Stimulated activated CD8-positive, alpha-beta memory T cell treated with anti-CD3 and anti-CD28 coated beads, Interleukin-2, amount 100 ng/mL, for 48 hours (primary cell): ENCODE measurements around the gene GAGE10.

Experiments used
- DNase-seq, 2 donors: peaks; one replicate each; pipeline ENCODE4 v3.0.0-alpha.2; 2020; ENCODE audit warnings: low read depth in 2 of 2

The GAGE10 gene, protein sequence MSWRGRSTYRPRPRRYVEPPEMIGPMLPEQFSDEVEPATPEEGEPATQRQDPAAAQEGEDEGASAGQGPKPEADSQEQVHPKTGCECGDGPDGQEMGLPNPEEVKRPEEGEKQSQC

DNA sequence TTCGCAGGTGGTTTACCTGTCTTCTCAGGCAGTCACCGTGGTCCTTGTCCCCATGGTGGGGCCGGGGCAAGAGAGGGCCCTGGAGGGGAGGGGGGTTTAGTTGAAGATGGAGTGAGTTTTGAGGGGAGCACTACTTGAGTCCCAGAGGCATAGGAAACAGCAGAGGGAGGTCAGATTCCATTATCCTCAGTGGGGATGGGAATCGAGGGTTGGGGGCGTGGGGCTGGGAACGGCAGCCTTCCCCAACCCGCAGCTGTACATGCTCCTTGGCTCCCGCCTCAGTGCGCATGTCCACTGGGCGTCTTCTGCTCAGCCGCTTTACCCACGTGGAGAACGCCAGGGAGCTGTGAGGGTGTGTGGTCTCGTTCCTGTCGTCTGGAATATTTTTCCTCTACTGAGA, at the start of gene GAGE10:
Gene GAGE10 (plus strand): TSS at position 301 of the 400 bp plus-strand sequence. CDS start 1,214 bp downstream, outside the sequence.
- DNase-seq = no peak

DNA sequence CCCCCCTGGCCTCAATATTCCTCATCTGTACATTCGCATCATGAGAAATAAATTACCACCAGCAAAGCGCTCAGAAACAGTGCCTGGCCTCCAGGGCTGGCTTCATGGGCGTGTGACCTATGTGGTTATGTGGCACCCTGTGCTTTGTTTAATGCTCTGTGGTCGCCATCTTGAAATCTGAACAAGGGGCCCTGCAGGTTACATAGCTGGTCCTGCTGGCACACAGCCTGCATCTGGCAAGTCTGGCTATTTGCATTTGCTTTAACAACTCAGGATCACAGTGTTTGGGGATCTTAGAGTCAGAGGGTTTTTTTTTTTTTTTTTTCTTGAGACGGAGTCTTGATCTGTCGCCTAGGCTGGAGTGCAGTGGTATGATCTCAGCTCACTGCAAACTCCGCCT, 48.8 kb upstream of the GAGE10 start:
- DNase-seq = no peak

DNA sequence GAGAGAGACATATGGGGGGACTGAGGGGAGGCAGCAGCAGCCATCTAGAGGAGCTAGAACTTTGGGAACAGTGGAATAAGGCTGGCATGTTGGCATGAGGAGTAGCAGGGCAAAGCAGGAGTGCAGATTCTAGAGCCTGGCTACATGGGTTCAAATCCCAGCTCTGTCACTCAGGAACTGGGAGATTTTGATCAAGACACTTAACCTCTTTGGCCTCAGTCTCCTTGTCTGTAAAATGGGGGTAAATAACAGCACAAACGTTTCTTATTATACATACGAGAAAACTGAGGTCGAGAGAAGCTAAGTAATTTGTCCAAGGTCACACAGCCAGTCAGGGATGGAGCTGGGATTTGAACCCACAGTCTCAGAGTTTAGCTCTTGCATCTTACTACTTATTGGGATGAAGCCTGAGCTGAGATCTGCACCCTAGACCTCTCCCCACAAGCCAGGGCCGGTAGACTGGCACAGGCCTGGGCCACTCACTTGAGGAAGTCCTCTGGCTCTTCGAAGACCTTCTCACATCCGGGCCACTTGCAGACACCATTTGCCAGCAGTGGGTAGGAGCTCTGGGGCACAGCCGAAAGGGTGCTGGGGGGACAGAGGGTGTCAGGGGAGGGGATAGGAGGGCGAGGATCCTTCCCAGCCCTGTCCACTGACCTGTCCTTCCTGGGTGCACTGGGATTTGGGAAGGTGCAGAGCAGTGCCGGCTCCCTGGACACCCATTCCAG, 47.0 kb upstream of the GAGE10 start:
- DNase-seq = no peak

DNA sequence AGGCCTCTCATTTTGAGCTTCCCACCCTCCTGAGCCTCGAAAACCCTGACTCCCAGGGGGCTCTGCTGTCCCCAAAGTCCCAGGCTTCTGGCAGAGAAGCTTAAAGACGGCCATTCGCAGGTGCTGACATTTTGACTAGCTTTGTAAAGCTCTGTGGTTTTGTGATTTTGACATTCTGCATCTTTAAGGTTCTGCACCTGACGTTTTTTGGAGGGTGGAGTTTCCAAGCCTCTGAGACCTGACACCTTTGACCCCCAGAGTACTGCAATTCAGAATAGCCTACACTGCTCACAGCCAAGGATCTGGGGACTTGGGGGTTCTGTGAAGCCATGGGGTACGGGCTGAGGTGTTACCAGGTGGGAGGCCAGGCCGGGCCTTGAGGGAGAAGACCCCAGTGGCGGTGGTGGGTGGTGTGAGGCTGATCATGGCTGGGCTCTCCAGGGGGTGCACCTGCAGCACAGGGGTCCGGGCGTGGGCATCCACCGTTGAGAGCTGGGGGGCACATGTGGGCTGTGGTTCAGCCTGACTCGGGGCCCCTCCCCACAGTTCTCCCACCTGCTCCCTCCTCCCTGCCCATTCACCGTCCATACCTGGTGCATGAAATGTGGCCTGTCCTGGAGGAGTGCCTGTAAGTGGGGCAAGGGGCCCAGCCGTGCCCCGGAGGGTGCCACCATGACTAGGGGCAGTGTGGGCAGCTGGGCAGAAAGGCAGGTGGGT, 46.2 kb upstream of the GAGE10 start:
- DNase-seq = no peak

DNA sequence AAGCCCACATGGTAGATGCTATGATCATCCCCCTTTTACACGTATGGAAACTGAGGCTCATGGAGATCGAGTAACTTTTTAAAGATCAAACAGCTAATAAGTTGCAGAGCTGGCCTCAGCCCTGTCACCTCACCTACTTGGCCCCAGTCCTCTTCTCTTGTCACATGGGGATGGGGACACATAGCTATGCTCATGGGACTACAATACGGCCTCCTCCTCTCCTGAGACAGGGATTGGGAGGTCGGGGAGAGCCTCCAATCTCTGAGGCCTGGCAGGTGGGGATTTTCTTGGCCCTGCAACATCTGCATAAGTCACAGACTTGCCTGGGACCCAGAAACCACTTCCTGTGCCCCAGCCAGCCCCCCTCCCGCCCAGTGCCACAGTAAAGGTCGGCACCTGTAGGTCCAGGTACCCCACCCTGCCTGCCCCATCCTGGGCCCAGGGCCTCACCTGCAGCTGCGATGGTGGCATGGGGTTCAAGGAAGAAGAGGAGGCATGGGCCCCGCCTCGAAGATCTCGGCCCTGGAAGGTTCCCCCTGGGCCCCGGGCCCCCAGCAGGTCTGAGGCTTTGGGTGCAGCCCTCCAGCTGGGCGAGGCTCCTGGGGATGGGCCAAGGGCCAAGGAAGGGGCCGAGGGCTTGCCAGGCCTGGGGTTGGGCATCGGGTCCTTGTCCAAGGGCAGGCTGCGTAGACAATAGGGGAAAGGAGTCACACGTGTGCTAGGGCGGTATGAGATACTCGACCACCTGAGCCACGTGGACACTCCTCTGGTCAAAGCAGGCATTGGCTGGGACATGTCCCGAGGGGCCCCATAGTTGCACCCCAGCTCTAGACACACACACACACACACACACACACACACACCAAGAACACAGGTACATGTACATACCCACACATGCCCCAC, 45.3 kb upstream of the GAGE10 start:
- no peak for DNase-seq

DNA sequence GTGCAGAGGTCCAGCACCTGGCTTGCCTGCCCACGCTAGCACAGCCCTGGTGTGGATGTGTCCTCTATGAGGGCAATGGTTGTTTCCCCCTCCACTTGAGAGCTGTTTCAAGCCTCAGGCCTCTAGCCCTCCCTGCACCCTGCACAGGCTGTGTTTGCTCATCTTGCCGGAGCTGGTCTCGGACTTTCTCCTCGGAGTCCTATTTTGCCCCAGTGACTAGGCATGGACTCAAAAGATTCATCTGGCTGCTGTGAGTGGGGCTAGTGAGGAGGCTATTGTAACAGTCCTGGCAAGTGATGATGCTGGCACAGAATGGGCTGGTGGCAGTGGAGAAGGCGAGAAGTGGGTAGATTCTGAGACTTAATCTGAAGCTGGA, 44.7 kb upstream of the GAGE10 start:
- DNase-seq = no peak

DNA sequence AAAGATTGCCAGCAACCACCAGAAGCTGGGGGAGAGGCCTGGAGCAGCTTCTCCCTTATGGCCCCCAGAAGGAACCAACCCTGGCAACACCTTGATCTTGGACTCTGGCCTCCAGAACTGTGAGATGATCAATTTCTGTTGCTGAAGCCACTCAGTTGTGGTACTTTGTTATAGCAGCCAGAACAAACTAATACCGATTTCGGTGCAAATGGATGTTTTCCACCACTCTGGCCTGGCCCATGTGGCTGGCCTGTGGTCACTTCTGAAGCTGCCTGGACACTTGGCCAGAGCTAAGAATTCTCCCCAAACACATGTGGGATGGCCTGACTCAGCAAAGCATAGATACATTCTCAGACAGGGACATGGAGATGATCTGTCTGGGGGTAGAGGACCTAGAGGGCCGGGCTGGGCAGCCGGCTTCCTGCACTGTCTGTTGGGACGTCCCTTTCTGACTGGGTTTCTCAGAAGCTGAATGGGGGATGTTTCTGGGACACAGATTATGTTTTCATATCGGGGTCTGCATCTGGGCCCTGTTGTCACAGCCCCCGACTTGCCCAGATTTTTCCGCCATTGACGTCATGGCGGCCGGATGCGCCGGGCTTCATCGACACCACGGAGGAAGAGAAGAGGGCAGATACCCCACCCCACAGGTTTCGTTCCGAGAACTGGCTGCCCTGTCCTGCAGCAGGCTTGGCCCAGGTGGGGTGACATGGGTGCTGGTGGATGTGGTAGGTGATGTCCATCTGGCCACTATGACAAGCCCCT, 43.0 kb upstream of the GAGE10 start:
- DNase-seq = no peak

DNA sequence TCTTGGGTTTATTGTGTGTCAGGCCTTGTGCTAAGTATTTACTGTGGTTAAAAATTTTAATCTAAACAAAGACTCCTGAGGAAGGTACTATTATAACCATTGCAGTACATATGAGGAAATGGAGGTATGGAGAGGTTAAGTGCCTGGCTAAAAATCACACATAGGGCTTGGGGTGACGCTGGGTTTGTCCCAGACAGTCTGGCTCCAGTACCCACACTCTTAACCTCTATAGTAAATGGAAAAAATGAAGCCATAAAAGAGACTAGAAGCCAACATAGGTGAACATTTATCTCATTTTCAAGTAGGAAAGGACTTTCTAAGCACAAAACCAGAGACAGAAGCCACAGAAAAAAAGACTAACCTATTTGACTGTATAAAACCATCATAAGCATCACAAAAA, 40.8 kb upstream of the GAGE10 start:
- DNase-seq = no peak

DNA sequence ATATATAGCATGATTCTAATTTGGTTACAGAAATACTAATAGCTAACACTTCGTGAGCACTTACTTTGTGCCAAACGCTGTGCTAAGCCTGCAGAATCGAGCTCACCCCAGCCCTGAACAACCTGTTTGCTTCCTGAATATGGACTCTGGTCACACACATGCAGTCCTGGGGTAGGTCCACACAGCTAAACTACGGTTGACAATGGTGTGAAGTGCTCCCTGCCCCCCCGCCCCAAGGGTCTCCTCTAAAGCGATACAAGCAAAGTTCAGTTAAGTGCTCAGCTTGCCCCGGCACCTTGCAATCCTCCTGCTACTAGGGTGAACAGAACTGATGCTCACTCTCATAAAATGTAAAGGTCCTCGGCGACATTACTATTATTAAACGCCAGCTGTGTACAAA, 39.8 kb upstream of the GAGE10 start:
- no peak for DNase-seq

DNA sequence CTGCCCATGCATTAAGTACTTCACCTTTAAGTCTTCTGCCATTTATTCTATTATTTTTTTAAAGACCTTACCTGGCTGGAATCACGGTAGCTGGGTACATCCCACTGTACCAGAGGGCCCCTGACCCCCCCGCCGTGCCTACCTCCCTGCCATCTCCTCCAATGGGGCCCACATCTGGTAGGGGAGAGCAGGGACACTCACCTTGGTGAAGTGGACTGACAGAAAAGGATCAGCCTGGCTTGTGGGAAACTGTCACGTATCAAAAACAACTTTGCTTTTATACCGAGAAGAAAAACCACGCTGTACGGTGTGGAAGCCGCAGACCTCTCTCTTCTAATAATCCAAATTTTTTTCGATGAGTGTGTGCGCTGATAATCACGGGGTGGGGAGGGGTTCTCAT, 39.0 kb upstream of the GAGE10 start, which contains the start of gene FOXP3:
Gene FOXP3 (minus strand): TSS at position 251 of the 400 bp plus-strand sequence. CDS start 6,205 bp downstream, outside the sequence.
- no peak for DNase-seq

DNA sequence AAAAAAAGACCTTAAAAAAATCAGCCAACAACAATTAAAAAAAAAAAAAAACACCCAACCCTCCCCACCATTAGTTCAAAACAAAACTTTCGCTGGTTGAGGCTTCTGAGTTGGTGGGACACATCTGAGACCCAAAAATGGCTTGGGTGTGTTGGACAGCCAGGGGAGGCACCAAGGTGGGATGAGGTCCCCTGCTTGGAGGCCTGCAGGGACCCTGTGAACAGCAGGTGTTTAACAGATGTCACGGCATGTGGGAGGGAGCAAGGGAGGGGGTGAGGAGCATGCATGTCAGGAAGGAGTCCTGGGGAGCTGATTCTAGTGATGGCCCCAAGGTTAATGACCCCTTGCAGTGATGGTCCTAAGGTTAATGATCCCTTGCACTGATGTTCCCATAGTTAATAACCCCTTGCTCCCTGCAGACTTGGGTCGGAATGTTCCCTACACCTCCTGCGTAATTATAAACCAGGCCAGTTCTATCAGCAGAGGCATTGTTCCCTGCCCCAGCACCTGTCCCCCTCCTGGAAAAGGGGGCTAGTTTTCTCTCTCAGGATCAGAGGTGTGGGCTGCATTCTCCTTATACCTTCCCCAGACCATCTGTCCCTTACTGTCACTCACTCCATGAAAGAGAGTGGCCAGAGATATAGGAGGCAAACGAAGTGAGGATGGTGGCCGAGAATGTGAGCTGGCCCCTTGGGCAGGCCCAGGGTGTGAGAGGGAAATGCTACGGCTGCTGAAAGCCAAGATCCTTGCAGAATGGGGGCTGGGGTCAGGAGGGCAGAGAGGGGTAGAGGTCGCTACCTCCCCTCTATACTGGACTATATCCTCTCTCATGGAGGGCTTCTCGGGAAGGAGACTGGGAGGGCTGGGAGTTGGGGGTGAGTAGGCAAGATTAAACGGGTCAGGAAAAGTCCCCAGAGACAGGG, 36.7 kb upstream of the GAGE10 start:
- DNase-seq = no peak

DNA sequence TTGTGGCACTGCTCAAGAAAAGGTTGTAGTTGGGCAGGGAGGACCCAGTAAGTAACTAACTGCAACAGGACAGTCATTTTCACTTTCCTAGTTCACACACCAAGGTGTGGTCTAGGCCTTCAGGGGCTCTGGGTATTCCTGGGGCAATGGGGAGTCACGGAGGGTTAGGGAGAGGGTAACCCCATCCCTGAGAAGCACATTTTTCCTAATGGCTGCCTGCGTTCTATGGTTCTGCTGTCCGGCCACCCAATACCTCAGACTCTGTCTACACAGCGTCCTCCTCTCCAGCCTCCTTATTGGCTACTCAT, 34.8 kb upstream of the GAGE10 start:
- no peak for DNase-seq

DNA sequence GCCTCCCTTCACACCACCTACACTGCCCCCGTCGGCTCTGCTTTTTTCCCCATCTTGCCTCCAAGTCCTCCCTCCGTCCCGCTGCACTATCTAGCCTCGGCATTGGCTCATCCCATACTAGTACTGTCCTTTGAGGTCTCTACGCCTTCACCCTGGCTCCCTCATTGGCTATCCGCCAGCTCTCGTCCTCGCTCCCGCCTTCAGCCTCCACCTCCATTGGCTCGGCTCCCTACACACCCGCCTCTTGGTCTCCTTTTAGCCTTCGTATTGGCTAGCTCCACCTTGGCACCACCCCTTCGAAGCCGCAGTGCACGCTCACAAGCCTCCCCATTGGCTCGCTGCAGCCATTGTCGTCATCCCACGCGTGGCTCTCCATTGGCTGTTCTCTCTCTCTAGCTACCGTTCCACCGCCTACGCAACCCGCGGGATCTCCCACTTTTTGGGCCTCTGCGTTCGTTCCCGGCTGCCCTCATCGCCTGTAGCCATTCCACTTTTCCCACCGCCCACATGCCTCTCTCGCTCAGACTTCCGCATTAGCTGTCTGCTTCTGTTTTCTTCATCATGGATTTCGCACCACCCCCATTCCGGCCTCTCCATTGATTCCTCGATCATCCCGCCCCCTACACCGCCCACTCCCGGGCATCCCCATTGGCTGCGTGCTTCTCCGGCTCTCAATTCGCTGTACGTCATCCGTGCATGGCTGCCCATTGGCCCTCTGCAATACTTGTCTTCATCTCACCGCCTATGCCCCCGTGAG, 34.3 kb upstream of the GAGE10 start:
- DNase-seq = peak; percentile 82 to 88

DNA sequence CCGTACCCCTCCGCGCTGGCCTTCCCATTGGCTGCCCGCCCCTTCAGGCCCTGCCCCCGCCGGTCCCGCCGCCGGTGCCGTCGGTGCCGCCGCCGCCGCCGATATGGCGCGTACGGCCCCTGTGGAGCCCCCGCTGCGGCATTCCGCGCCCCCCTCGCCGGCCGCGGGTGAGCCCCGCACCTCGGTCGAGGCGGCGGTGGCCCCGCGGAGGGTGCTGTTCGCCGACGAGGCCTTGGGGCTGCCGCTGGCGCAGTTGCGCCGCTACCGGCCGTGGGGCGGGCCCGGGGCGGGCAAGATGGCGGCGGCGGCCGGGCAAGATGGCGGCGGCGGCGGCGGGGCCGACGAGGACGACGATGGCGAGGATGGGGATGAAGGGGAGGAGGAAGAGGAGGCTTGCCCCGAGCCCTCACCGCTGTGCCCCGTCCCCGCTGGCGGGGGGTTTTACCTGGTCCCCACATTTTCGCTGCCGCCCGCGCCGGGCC, 33.6 kb upstream of the GAGE10 start, which contains the start of gene PPP1R3F:
Gene PPP1R3F (plus strand): TSS at position 27 of the 482 bp plus-strand sequence. CDS start 77 bp downstream, at position 104.
- DNase-seq = no peak

DNA sequence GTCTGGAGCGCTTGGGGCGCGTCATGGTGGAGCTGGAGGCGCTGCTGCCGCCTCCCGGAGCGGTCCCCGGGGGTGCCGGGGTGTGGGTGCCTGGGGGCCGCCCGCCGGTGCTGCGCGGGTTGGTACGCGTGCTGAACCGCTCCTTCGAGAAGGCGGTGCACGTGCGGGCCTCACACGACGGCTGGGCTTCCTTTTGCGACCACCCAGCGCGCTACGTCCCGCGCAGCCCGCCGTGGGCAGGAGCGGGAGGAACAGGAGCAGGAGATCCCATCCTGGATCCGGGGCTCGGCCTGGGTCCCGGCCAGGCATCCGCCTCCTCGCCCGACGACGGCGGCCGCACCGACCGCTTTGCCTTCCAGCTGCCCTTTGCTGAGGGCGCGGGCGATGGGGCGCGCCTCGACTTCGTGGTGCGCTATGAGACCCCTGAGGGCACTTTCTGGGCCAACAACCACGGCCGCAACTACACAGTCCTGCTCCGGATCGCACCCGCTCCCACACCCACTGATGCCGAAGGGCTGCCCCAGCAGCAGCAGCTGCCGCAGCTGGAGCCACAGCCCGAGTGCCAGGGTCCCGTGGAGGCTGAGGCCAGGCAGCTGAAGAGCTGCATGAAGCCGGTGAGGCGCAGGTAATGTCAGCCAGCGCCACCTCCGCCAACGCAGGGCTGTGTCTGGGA, 33.1 kb upstream of the GAGE10 start:
- no peak for DNase-seq

DNA sequence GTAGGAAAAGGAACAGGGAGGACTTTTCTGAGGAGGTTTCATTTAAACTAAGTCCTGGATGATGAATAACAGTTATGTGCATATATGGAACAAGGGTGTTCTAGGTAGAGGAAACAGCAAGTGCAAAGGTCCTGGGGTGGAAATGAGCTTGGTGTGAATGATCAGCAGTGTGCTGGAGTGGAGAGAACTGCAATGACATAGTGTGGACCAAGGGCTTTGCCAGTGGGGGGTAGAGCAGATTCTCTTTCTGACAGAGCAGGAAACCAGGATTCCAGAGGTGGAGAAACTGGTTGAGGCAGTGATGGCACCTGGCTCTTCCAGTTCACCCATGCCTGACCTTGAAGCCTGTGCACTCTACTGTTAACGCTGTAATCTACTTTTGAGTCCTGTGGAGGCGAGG, 32.1 kb upstream of the GAGE10 start:
- DNase-seq = no peak

DNA sequence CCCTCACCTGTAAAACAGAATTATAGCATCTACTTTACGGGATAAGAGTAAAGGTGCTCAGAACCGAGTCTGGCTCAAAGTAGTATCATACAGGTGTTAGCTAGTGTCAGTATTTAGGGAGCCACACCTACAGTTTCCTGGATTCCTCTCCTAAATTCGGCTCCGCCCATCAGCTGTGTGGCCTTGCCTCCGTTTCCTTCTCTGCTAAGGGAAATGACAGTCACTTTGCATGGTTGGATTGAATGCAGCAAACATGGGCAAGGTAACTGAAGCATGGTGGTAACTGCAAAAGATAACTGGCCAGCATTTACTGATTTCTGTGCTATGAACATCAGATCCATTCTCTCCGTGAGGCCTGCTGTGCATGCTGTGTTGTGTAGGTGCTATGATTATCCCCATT, 31.0 kb upstream of the GAGE10 start:
- no peak for DNase-seq

DNA sequence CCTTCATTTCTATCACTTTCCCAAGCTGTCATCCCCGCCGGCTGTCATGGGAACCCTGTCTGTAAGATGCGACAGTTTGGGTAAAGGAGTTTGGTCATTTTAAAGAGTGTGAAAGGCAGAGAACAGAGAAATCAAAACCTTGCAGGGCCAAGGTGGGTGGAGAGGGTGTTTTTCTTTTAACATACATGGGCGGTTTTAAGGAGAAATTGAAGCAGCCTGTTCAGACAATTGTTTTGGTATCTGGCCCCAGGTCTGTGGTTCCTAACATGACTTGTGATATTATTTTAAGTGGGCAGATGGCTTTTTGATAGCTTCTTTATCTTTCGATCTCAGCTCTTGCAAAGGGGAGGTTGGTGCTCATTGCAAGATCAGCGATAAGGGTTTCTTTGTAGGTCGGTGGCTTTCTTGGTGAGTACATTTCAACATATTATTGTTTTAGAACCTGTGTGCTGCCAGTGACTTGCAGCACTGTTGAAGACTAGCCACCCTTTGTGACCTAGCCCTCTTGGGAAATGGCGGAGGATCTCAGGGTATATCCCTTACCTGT, 30.2 kb upstream of the GAGE10 start:
- DNase-seq = peak in 1 of 2 donors; percentile 35
